22Rv1 (cell line): Measurements from ENCODE around the gene CYP4X1.

ENCODE experiments used
- ZFX ChIP-seq: fragments of 450-650 bp; IDR thresholded peaks from 2 replicates; pipeline ENCODE4 v1.6.1; 2017; ENCODE audit warnings: antibody characterized with exemption, borderline replicate concordance
- TF ChIP-seq, protein P1 (sequence below): fragments of 450-650 bp; IDR thresholded peaks from 2 replicates; pipeline ENCODE4 v1.5.1; 2017; ENCODE audit warnings: mild to moderate bottlenecking

- TF ChIP-seq, protein P1, sequence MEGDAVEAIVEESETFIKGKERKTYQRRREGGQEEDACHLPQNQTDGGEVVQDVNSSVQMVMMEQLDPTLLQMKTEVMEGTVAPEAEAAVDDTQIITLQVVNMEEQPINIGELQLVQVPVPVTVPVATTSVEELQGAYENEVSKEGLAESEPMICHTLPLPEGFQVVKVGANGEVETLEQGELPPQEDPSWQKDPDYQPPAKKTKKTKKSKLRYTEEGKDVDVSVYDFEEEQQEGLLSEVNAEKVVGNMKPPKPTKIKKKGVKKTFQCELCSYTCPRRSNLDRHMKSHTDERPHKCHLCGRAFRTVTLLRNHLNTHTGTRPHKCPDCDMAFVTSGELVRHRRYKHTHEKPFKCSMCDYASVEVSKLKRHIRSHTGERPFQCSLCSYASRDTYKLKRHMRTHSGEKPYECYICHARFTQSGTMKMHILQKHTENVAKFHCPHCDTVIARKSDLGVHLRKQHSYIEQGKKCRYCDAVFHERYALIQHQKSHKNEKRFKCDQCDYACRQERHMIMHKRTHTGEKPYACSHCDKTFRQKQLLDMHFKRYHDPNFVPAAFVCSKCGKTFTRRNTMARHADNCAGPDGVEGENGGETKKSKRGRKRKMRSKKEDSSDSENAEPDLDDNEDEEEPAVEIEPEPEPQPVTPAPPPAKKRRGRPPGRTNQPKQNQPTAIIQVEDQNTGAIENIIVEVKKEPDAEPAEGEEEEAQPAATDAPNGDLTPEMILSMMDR, result no peak
- TF ChIP-seq ZFX, result no peak
Observed at GRCh38 chr1:47013293-47013692, 10.2 kb upstream of the CYP4X1 start.
